ENCODE data around the gene EDN2.

- TF ChIP-seq CTCF (conservative IDR thresholded peaks at IDR 0.05; ENCODE audit: low read length): no peak
- TF ChIP-seq EZH2phosphoT487 (IDR thresholded peaks at IDR 0.05; ENCODE audit: borderline replicate concordance): no peak
Measured at GRCh38 chr1:41501581-41501980, 17.1 kb upstream of the EDN2 start.
